ENCODE measurements around the gene ADSS2.

DNA sequence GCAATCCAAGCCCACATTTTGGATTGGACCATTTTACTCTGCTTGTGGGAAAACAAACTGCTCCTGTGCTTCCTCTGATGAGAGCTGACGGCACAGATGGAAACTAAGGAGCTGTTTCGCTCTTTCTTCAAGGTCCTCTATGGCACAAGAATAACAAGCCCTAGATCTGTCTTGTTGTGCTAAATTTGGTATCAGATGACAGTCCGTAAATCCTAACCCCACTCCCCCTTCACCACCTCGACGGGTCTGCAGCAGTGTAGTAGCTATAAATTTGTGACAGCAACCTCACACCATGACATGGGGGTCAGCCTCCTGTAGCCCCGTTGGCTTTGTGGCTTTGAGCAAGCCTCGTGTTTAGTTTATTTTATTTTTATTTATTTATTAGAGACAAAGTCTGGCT, 85.9 kb downstream of the ADSS2 start:
- TF ChIP-seq, protein P1, sequence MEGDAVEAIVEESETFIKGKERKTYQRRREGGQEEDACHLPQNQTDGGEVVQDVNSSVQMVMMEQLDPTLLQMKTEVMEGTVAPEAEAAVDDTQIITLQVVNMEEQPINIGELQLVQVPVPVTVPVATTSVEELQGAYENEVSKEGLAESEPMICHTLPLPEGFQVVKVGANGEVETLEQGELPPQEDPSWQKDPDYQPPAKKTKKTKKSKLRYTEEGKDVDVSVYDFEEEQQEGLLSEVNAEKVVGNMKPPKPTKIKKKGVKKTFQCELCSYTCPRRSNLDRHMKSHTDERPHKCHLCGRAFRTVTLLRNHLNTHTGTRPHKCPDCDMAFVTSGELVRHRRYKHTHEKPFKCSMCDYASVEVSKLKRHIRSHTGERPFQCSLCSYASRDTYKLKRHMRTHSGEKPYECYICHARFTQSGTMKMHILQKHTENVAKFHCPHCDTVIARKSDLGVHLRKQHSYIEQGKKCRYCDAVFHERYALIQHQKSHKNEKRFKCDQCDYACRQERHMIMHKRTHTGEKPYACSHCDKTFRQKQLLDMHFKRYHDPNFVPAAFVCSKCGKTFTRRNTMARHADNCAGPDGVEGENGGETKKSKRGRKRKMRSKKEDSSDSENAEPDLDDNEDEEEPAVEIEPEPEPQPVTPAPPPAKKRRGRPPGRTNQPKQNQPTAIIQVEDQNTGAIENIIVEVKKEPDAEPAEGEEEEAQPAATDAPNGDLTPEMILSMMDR (IDR thresholded peaks at IDR 0.05), result no peak
- TF ChIP-seq POLR2AphosphoS2 (conservative IDR thresholded peaks at IDR 0.05; ENCODE audit: low read length) (no peak), POLR2A (IDR thresholded peaks at IDR 0.05; ENCODE audit: low read length) (no peak), HDAC2 (IDR thresholded peaks at IDR 0.05) (no peak), RNF2 (IDR thresholded peaks at IDR 0.05; ENCODE audit: borderline replicate concordance, low read depth) (no peak), JUNB (IDR thresholded peaks at IDR 0.05) (no peak), RARB (CRISPR knock-in tag; IDR thresholded peaks at IDR 0.05) (no peak), HOXB13 (CRISPR knock-in tag; IDR thresholded peaks at IDR 0.05; ENCODE audit: low read depth) (no peak), CBX2 (IDR thresholded peaks at IDR 0.05; ENCODE audit: borderline replicate concordance, low read depth) (no peak), FOSL2 (IDR thresholded peaks at IDR 0.05) (no peak), FOSL2 (CRISPR knock-in tag; IDR thresholded peaks at IDR 0.05) (no peak), CHD2 (IDR thresholded peaks at IDR 0.05; ENCODE audit: low read length, partially characterized antibody) (no peak), CHD4 (IDR thresholded peaks at IDR 0.05; ENCODE audit: borderline replicate concordance) (no peak)
